Stomach (tissue), 9 donors: Measurements from ENCODE around the gene MOB2. TPM values are rescaled to one million over a fixed set of nuclear protein-coding genes. Genes with fewer than 3 reads are reported as not detected.

Source experiments
- DNase-seq, 2 donors: peaks; one replicate each; pipeline versions ENCODE4 v3.0.0 to v3.0.0-alpha.2; 2013 to 2019
- H3K27ac ChIP-seq, 5 donors: fragments of 200-600 bp in 4 of 5; sonication (generic) in 4 of 5; one replicate each; pipeline ENCODE4 v1.5.1; 2013 to 2019; ENCODE audit warnings: mild to moderate bottlenecking in 1 of 5, moderate library complexity in 1 of 5
- H3K27me3 ChIP-seq, 3 donors: fragments of 200-600 bp; sonication (generic); one replicate each; pipeline ENCODE4 v1.5.1; 2017 to 2019; ENCODE audit warnings: mixed run types in 1 of 3
- H3K36me3 ChIP-seq, 4 donors: fragments of 200-600 bp; sonication (generic); 1 replicate in 3 of 4; 2 replicates in 1 of 4; pipeline ENCODE4 v1.5.1; 2016 to 2019
- H3K4me1 ChIP-seq, 4 donors: fragments of 200-600 bp; sonication (generic); one replicate each; pipeline ENCODE4 v1.5.1; 2016 to 2019
- H3K4me3 ChIP-seq, 4 donors: fragments of 200-600 bp; sonication (generic) in 3 of 4; one replicate each; pipeline ENCODE4 v1.5.1; 2016 to 2019; ENCODE audit warnings: mild to moderate bottlenecking in 1 of 4
- H3K9me3 ChIP-seq, 4 donors: fragments of 200-600 bp; sonication (generic); one replicate each; pipeline ENCODE4 v1.5.1; 2016 to 2019
- CTCF ChIP-seq, 7 experiments: fragments of 450-650 bp in 4 of 7; fragments of 200-600 bp in 3 of 7; sonication (generic) in 3 of 7; IDR thresholded peaks; one replicate each; pipeline ENCODE4 v1.5.1; 2016 to 2019; ENCODE audit warnings: antibody characterized with exemption in 7 of 7, control low read depth in 2 of 7, mild to moderate bottlenecking in 1 of 7
- EP300 ChIP-seq: sonication (generic); formaldehyde crosslinking; IDR thresholded peaks from one replicate; pipeline ENCODE4 v1.6.1; 2017; ENCODE audit warnings: antibody characterized with exemption
- POLR2A ChIP-seq, 4 donors: fragments of 450-650 bp; IDR thresholded peaks; one replicate each; pipeline ENCODE4 v1.6.1; 2016; ENCODE audit warnings: antibody characterized with exemption in 4 of 4, control low read depth in 2 of 4, mild to moderate bottlenecking in 1 of 4, moderate library complexity in 1 of 4
- POLR2AphosphoS5 ChIP-seq, 3 donors: sonication (generic); formaldehyde crosslinking; IDR thresholded peaks; one replicate each; pipeline ENCODE4 v1.6.1; 2016; ENCODE audit warnings: antibody characterized with exemption in 3 of 3
- WGBS, 5 donors: extraction: QIAGEN DNeasy Blood & Tissue Kit in 3 of 5; methylation state at CpG; one replicate each; pipeline versions ENCODE4 v1.1.5 to v1.1.7; 2013 to 2018; 5-methylcytosine and 5-hydroxymethylcytosine counted together
- intact Hi-C: fragments of 100-400 bp; cut with DNase I; formaldehyde crosslinking; loops from one replicate; pipeline ENCODE4 v1.15.1; 2023; ENCODE audit warnings: low total_unique reads
- polyA plus RNA-seq, 3 donors: library from polyadenylated mRNA; stranded (reverse); fragments of 200-250 nt; gene quantifications; one replicate each; pipeline ENCODE4 v1.2.3, GENCODE V29; 2013
- total RNA-seq, 5 donors: library from RNA; depleted of rRNA; stranded (reverse); fragments of >200 nt; gene quantifications; one replicate each; pipeline versions ENCODE4 v1.1.0 to v1.2.3, GENCODE V29; 2014 to 2016
- donor health status: healthy with polysubstance abuse.
- donor health status: Bipolar disorder and iron deficiency.
- donor health status: healthy.

Gene MOB2
- total and polyA plus RNA-seq, 8 donors, result 11.3 to 46.3 (median 27.3) TPM

GRCh38 chr11:1469911-1470680 is 16.5 kb downstream of the MOB2 start:
- H3K4me3 ChIP-seq, result no peak overlapping the region
- DNase-seq, result no peak
- H3K27ac ChIP-seq, result no peak overlapping the region
- TF ChIP-seq CTCF (IDR thresholded peaks at IDR 0.05) (no peak), POLR2A (IDR thresholded peaks at IDR 0.05) (no peak), EP300 (no peak), POLR2AphosphoS5 (IDR thresholded peaks at IDR 0.05) (no peak)
- peaks cover 0 to 6% (median 0%) of the 10 kb centered on the region in 4 donors for H3K4me1 ChIP-seq
- WGBS, 5 donors, result 88 to 93% (median 92%) methylated on average over 17 to 35 of the region's 35 CpGs
- peaks cover 28 to 94% (median 83%) of the 10 kb centered on the region in 4 donors for H3K36me3 ChIP-seq
- intact Hi-C loops, result no loop called here
- H3K27me3 ChIP-seq, result no peaks in the 10 kb centered on the region
- H3K9me3 ChIP-seq, result no peaks in the 10 kb centered on the region

GRCh38 chr11:1469287-1469910 is 17.2 kb downstream of the MOB2 start:
- 75 to 87% (median 84%) methylated on average over 14 to 19 of the region's 19 CpGs for WGBS, 5 donors
- Histone ChIP-seq H3K4me1 (peaks cover 0 to 6% (median 0%) of the 10 kb centered on the region in 4 donors), H3K36me3 (peaks cover 28 to 94% (median 80%) of the 10 kb centered on the region in 4 donors), H3K27me3 (no peaks in the 10 kb centered on the region), H3K9me3 (no peaks in the 10 kb centered on the region), H3K4me3 (no peak overlapping the region), H3K27ac (peak overlapping the region in 1 of 5 donors; percentile 23)
- DNase-seq, result no peak
- intact Hi-C loops, result no loop called here
- TF ChIP-seq POLR2A (IDR thresholded peaks at IDR 0.05), result no peak
- no peak for TF ChIP-seq CTCF (IDR thresholded peaks at IDR 0.05)
- no peak for TF ChIP-seq EP300
- TF ChIP-seq POLR2AphosphoS5 (IDR thresholded peaks at IDR 0.05), result no peak

- Histone ChIP-seq H3K27me3 (no peaks in the 10 kb centered on the region), H3K36me3 (peaks cover 24 to 87% (median 74%) of the 10 kb centered on the region in 4 donors), H3K27ac (peak overlapping the region in 2 of 5 donors; percentile 23 to 46), H3K4me3 (no peak overlapping the region), H3K4me1 (peaks cover 0 to 6% (median 0%) of the 10 kb centered on the region in 4 donors), H3K9me3 (no peaks in the 10 kb centered on the region)
- DNase-seq, result no peak
- TF ChIP-seq POLR2AphosphoS5 (IDR thresholded peaks at IDR 0.05) (no peak), POLR2A (IDR thresholded peaks at IDR 0.05) (no peak), CTCF (IDR thresholded peaks at IDR 0.05) (no peak), EP300 (no peak)
- 78 to 85% (median 84%) methylated on average over 8 to 19 of the region's 19 CpGs for WGBS, 5 donors
- intact Hi-C loops, result no loop called here
These were observed 18.0 kb downstream of the MOB2 start for GRCh38 chr11:1468473-1469066.

GRCh38 chr11:1468002-1468401 is 18.6 kb downstream of the MOB2 start:
- TF ChIP-seq POLR2A (IDR thresholded peaks at IDR 0.05) (no peak), POLR2AphosphoS5 (IDR thresholded peaks at IDR 0.05) (no peak), EP300 (no peak), CTCF (IDR thresholded peaks at IDR 0.05) (no peak)
- intact Hi-C loops, result no loop called here
- peaks cover 0 to 6% (median 0%) of the 10 kb centered on the region in 4 donors for H3K4me1 ChIP-seq
- 77 to 91% (median 79%) methylated on average over 17 to 18 of the region's 18 CpGs for WGBS, 5 donors
- no peaks in the 10 kb centered on the region for H3K27me3 ChIP-seq
- H3K36me3 ChIP-seq, result peaks cover 19 to 82% (median 68%) of the 10 kb centered on the region in 4 donors
- peak overlapping the region in 2 of 5 donors; percentile 23 to 46 for H3K27ac ChIP-seq
- no peak overlapping the region for H3K4me3 ChIP-seq
- no peaks in the 10 kb centered on the region for H3K9me3 ChIP-seq
- no peak for DNase-seq
